HFFc6 (cell line): ENCODE measurements around the gene C9orf78. TPM values are rescaled to one million over a fixed set of nuclear protein-coding genes. Genes with fewer than 3 reads are reported as not detected.

Source experiments
- DNase-seq: peaks from one replicate; pipeline ENCODE4 v3.0.0-alpha.2; 2018
- H3K27ac Mint-ChIP-seq: 2 replicates; pipeline ENCODE4 v1.8.0; 2020; ENCODE audit warnings: mild to moderate bottlenecking, mixed read lengths
- H3K27me3 Mint-ChIP-seq: 2 replicates; pipeline ENCODE4 v1.8.0; 2021; ENCODE audit warnings: mild to moderate bottlenecking, moderate library complexity, mixed read lengths; ENCODE audit not compliant: insufficient read depth
- H3K36me3 Mint-ChIP-seq: 2 replicates; pipeline ENCODE4 v1.8.0; 2021; ENCODE audit warnings: low read depth, mixed read lengths
- H3K4me1 Mint-ChIP-seq: 2 replicates; pipeline ENCODE4 v1.8.0; 2020; ENCODE audit warnings: low read depth, mixed read lengths
- H3K4me3 Mint-ChIP-seq: 2 replicates; pipeline ENCODE4 v1.8.0; 2020; ENCODE audit warnings: mild to moderate bottlenecking, moderate library complexity, mixed read lengths
- H3K9me3 Mint-ChIP-seq: 2 replicates; pipeline ENCODE4 v1.8.0; 2020; ENCODE audit warnings: mild to moderate bottlenecking, mixed read lengths
- total RNA-seq, 6 experiments: library from RNA; stranded (reverse); fragmentation: NEBNext Ultra II Directional; extraction: Animal tissue kit (Norgen Biotek cat#: 25700); gene quantifications; 2 replicates in 1 of 6; 3 replicates in 5 of 6; pipeline ENCODE4 v1.2.3, GENCODE V29; 2021
- TF ChIP-seq, protein P1 (sequence below): fragments of 200-600 bp; sonication (generic); IDR thresholded peaks from 2 replicates; pipeline ENCODE4 v1.5.0; 2021; ENCODE audit warnings: antibody characterized with exemption, mild to moderate bottlenecking

The C9orf78 gene
- total RNA-seq, 6 experiments from 2014 or later = 42.8 to 52.7 (median 48.5) TPM

DNA sequence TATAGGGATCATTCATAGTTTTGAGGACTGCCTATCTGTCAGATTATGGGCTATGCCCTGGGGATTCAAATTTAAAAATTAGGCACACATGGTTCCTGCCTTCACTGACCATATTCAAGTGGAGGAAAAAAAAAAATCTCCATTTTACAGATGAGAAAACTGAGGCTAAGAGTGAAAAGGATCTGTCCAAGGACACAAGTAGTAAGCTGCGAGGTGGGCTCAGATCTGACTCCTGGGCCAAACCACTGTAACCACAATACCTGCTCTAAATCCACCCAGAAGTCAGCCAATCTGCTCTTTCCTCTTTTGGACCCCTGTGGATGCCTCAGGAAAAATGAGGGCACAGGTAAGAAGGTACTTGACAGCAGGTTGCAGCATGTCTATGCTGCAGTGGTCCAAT is 8.3 kb downstream of the C9orf78 start:
- TF ChIP-seq, protein P1, sequence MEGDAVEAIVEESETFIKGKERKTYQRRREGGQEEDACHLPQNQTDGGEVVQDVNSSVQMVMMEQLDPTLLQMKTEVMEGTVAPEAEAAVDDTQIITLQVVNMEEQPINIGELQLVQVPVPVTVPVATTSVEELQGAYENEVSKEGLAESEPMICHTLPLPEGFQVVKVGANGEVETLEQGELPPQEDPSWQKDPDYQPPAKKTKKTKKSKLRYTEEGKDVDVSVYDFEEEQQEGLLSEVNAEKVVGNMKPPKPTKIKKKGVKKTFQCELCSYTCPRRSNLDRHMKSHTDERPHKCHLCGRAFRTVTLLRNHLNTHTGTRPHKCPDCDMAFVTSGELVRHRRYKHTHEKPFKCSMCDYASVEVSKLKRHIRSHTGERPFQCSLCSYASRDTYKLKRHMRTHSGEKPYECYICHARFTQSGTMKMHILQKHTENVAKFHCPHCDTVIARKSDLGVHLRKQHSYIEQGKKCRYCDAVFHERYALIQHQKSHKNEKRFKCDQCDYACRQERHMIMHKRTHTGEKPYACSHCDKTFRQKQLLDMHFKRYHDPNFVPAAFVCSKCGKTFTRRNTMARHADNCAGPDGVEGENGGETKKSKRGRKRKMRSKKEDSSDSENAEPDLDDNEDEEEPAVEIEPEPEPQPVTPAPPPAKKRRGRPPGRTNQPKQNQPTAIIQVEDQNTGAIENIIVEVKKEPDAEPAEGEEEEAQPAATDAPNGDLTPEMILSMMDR = no peak
- peaks cover 10% of the 10 kb centered on the region for H3K4me1 Mint-ChIP-seq
- DNase-seq = no peak
- H3K4me3 Mint-ChIP-seq = no peak overlapping the region
- H3K36me3 Mint-ChIP-seq = peaks cover 20% of the 10 kb centered on the region
- no peaks in the 10 kb centered on the region; the same call in 1 of the 2 replicates for H3K27me3 Mint-ChIP-seq
- no peaks in the 10 kb centered on the region for H3K9me3 Mint-ChIP-seq
- H3K27ac Mint-ChIP-seq = no peak overlapping the region

DNA sequence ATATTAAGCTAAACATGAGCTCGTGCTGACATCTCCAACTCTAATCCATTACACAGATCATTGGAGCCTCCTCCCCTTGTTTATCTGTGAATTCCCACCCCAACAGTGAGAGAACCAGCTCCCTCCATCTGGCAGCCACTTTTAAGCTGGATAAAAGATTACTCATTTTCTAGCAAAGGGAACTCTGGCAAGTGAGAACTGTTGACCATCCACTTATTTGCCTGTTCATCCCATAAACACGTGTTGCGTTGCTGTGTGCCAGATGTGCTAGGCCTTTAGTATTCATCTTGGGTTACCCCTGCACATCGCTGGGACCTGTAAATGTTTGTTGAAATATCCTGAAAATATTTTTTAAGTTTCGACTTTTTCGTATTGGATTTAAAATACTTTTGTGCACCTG is 8.7 kb downstream of the C9orf78 start:
- Mint-ChIP-seq H3K4me3 (no peak overlapping the region), H3K36me3 (peaks cover 20% of the 10 kb centered on the region), H3K9me3 (no peaks in the 10 kb centered on the region)

DNA sequence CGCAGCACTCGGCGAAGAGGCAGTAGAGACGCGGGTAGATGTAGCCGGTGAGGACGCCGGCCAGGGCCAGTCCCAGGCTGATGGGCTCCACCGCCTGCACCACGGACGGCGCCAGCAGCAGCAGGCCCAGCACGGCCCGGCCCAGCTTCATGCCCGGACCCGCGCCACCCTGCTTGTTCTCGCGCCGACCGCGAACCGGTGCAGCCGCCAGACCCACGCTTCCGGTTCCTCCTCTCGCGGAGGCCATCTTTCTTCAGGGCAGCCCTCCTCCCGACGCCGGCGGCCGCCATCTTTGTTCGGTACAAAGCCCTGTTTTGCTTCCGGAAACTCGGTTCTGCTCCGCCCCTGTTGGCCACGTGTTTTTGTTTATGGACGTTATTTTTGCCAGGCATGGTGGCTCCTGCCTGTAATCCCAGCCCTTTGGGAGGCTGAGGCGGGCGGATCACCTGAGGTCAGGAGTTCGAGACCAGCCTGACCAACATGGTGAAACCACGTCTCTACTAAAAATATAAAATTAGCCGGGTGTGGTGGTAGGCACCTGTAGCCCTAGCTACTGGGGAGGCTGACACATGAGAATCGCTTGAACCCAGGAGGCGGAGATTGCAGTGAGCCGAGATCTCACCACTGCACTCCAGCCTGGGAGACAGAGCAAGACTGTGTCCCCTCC is 11.0 kb downstream of the C9orf78 start, which contains the start of gene TOR1A:
Gene TOR1A (minus strand): TSS at position 202 of the 667 bp plus-strand sequence. CDS start 51 bp downstream, at position 151.
- Mint-ChIP-seq H3K36me3 (peaks cover 11% of the 10 kb centered on the region; the same call in 1 of the 2 replicates), H3K9me3 (no peaks in the 10 kb centered on the region), H3K4me1 (peaks cover 10% of the 10 kb centered on the region), H3K27me3 (no peaks in the 10 kb centered on the region; the same call in 1 of the 2 replicates), H3K27ac (peak within 1 kb of the TSS; percentile 82), H3K4me3 (peak within 1 kb of the TSS; percentile 92)
- DNase-seq = peak; percentile 94
- TF ChIP-seq, protein P1 = no peak

More for the DNA sequence above, 8.7 kb downstream of the C9orf78 start:
- DNase-seq = no peak
- Mint-ChIP-seq H3K27me3 (no peaks in the 10 kb centered on the region; the same call in 1 of the 2 replicates), H3K4me1 (peaks cover 10% of the 10 kb centered on the region), H3K27ac (no peak overlapping the region)
- TF ChIP-seq, protein P1 = no peak

DNA sequence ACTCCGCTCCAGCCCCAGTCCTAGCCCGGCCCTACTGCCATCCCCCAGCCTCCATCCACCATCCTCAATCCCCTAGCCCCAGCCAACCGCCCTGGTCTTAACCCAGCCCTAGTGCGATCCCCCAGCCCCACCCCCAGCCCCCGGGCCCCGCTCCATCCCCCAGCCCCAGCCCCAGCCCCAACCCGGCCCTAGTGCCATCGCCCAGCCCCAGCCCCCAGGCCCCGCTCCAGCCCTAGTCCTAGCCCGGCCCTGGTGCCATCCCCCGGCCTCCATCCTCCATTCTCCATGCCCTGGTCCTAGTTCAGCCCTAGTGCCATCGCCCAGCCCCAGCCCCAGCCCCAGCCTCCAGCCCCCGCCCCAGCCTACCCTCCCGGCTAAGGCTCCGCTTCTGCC is 11.5 kb downstream of the C9orf78 start:
- TF ChIP-seq, protein P1 = no peak
- peaks cover 16% of the 10 kb centered on the region; the same call in 1 of the 2 replicates for H3K36me3 Mint-ChIP-seq
- no peak for DNase-seq
- H3K9me3 Mint-ChIP-seq = no peaks in the 10 kb centered on the region
- peak overlapping the region; percentile 82 for H3K27ac Mint-ChIP-seq
- H3K4me1 Mint-ChIP-seq = peaks cover 10% of the 10 kb centered on the region
- peak overlapping the region; percentile 92 for H3K4me3 Mint-ChIP-seq
- H3K27me3 Mint-ChIP-seq = no peaks in the 10 kb centered on the region; the same call in 1 of the 2 replicates

DNA sequence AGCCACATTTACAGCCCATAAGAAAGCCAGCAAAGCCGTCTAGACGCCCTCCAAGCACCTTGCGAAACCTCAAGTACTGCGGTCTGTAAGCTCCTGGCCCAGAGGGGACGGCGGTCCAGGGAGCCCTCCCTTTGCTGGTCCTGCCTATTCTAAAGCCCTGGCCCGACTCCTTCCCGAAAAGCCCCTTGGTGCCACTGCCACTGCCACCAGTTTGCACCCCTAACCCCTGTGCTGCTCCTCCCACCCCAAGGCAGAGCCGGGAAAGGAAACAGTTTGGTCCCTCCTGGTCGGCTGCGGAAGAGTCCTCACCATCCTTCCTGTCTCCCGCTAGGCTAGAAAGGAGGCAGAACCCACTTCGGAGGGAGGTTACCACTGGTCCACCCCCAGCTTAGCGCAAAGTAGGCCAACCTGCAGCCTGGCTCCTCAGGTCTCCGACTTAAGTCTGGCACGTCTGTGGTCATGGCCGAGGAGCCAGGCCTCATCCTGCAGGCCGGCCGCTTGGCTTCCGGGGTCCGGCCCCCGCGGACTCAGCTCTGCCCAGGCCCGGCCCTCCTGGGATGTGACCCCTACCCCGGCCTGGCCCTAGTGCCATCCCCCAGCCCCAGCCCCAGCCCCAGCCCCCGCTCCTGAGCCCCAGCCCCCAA is 12.1 kb downstream of the C9orf78 start:
- DNase-seq = no peak
- TF ChIP-seq, protein P1 = no peak
- peak overlapping the region; percentile 92 for H3K4me3 Mint-ChIP-seq
- no peaks in the 10 kb centered on the region; the same call in 1 of the 2 replicates for H3K27me3 Mint-ChIP-seq
- H3K36me3 Mint-ChIP-seq = peaks cover 19% of the 10 kb centered on the region; the same call in 1 of the 2 replicates
- peaks cover 10% of the 10 kb centered on the region for H3K4me1 Mint-ChIP-seq
- peak overlapping the region; percentile 82 for H3K27ac Mint-ChIP-seq
- H3K9me3 Mint-ChIP-seq = no peaks in the 10 kb centered on the region
